ENCODE measurements around the gene SYP.

Gene SYP

GRCh38 chrX:49186125-49187027 lies 13.6 kb downstream of the SYP start, which contains the start of gene PRICKLE3 (continued):
- TF ChIP-seq ZBTB20 (tag by site-specific recombination; IDR thresholded peaks at IDR 0.05) (peak; percentile 69; the same call in 1 of the 2 replicates), ZNF830 (tag by site-specific recombination; IDR thresholded peaks at IDR 0.05; ENCODE audit: low read depth) (no peak), ZNF23 (tag by site-specific recombination; IDR thresholded peaks at IDR 0.05; ENCODE audit: borderline replicate concordance) (no peak), ZNF530 (tag by site-specific recombination; IDR thresholded peaks at IDR 0.05; ENCODE audit: low read depth) (no peak), ZNF548 (tag by site-specific recombination; IDR thresholded peaks at IDR 0.05) (no peak), SP7 (tag by site-specific recombination; IDR thresholded peaks at IDR 0.05) (peak; percentile 55; the same call in 1 of the 2 replicates), ZNF660 (tag by site-specific recombination; IDR thresholded peaks at IDR 0.05) (no peak; the same call in 1 of the 2 replicates), OVOL3 (tag by site-specific recombination; IDR thresholded peaks at IDR 0.05) (no peak), KLF1 (tag by site-specific recombination; IDR thresholded peaks at IDR 0.05) (peak; percentile 44; the same call in 1 of the 2 replicates), ZNF501 (tag by site-specific recombination; IDR thresholded peaks at IDR 0.05) (0 out of 2 replicates have a peak, but pooled peaks have one; percentile 64), ZNF214 (tag by site-specific recombination; IDR thresholded peaks at IDR 0.05; ENCODE audit: borderline replicate concordance) (no peak), ZNF664 (tag by site-specific recombination; IDR thresholded peaks at IDR 0.05) (no peak), ZBTB21 (tag by site-specific recombination; IDR thresholded peaks at IDR 0.05) (no peak), AEBP2 (tag by site-specific recombination; IDR thresholded peaks at IDR 0.05; ENCODE audit: borderline replicate concordance) (no peak), ZNF701 (tag by site-specific recombination; IDR thresholded peaks at IDR 0.05) (no peak), ZNF391 (tag by site-specific recombination; IDR thresholded peaks at IDR 0.05; ENCODE audit: borderline replicate concordance, low read depth) (no peak), KLF10 (tag by site-specific recombination; IDR thresholded peaks at IDR 0.05) (peak; percentile 18; the same call in 1 of the 2 replicates), ZNF776 (tag by site-specific recombination; IDR thresholded peaks at IDR 0.05; ENCODE audit: borderline replicate concordance) (no peak), ZBTB7A (tag by site-specific recombination; IDR thresholded peaks at IDR 0.05; ENCODE audit: low read depth) (no peak), ZNF37A (tag by site-specific recombination; IDR thresholded peaks at IDR 0.05) (no peak), ZNF555 (tag by site-specific recombination; conservative IDR thresholded peaks at IDR 0.05) (no peak), ZSCAN4 (tag by site-specific recombination; IDR thresholded peaks at IDR 0.05) (no peak), SP3 (tag by site-specific recombination; IDR thresholded peaks at IDR 0.05) (peak; percentile 72), ZNF341 (tag by site-specific recombination; IDR thresholded peaks at IDR 0.05; ENCODE audit: low read depth) (no peak), ELK4 (IDR thresholded peaks at IDR 0.05; ENCODE audit: borderline replicate concordance, low read depth, low read length) (no peak), ZNF785 (tag by site-specific recombination; IDR thresholded peaks at IDR 0.05) (no peak), ZSCAN30 (tag by site-specific recombination; IDR thresholded peaks at IDR 0.05) (no peak), ZNF155 (tag by site-specific recombination; IDR thresholded peaks at IDR 0.05) (no peak), BCL11B (tag by site-specific recombination; IDR thresholded peaks at IDR 0.05; ENCODE audit: low read depth) (peak; percentile 34; the same call in 1 of the 2 replicates), SETDB1 (IDR thresholded peaks at IDR 0.05; ENCODE audit: insufficient read length, low read length) (no peak), REST (tag by site-specific recombination; IDR thresholded peaks at IDR 0.05) (no peak)
